ENCODE measurements around the gene PCK1.

PCK1 gene

GRCh38 chr20:57577679-57578475 lies 17.0 kb downstream of the PCK1 start:
- no peak for DNase-seq

- no peak for DNase-seq
Measured at GRCh38 chr20:57578476-57579165, 17.7 kb downstream of the PCK1 start.

- no peak for DNase-seq
Measured at GRCh38 chr20:57579331-57579897, 18.5 kb downstream of the PCK1 start.

- no peak for DNase-seq
Measured at GRCh38 chr20:57579898-57580447, 19.1 kb downstream of the PCK1 start.

GRCh38 chr20:57580478-57581201 lies 19.7 kb downstream of the PCK1 start:
- no peak for DNase-seq

GRCh38 chr20:57581202-57582028 lies 20.5 kb downstream of the PCK1 start:
- DNase-seq, result no peak

- no peak for DNase-seq
Measured at GRCh38 chr20:57582029-57582378, 21.1 kb downstream of the PCK1 start.

GRCh38 chr20:57582432-57583288 lies 21.8 kb downstream of the PCK1 start:
- DNase-seq, result no peak

GRCh38 chr20:57583289-57584257 lies 22.7 kb downstream of the PCK1 start:
- no peak for DNase-seq

- no peak for DNase-seq
Measured at GRCh38 chr20:57584768-57585461, 24.0 kb downstream of the PCK1 start.

- no peak for DNase-seq
Measured at GRCh38 chr20:57585466-57586213, 24.7 kb downstream of the PCK1 start.

- no peak for DNase-seq
Measured at GRCh38 chr20:57586370-57586793, 25.5 kb downstream of the PCK1 start.

- no peak for DNase-seq
Measured at GRCh38 chr20:57586943-57587277, 26.0 kb downstream of the PCK1 start.

GRCh38 chr20:57587278-57587988 lies 26.5 kb downstream of the PCK1 start:
- DNase-seq, result no peak

- DNase-seq, result no peak
Measured at GRCh38 chr20:57587989-57588377, 27.1 kb downstream of the PCK1 start.

- no peak for DNase-seq
Measured at GRCh38 chr20:57588596-57588995, 27.7 kb downstream of the PCK1 start.

GRCh38 chr20:57589123-57589727 lies 28.3 kb downstream of the PCK1 start:
- no peak for DNase-seq

Measured in stimulated activated naive CD4-positive, alpha-beta T cell (primary cell).